Natural killer cell (primary cell): ENCODE data around the gene MACF1. TPM values are rescaled to one million over a fixed set of nuclear protein-coding genes. Genes with fewer than 3 reads are reported as not detected.
A peak's percentile ranks its signal among the peaks of the same experiment; 100 is the strongest.

ENCODE experiments used
- ATAC-seq, 3 donors: fragments of 150-1000 bp in 2 of 3; fragments of 200-7000 bp in 1 of 3; cut with Tn5 transposase; 1 replicate in 1 of 3; 2 replicates in 2 of 3; pipeline ENCODE4 v1.10.0; 2021; ENCODE audit warnings: mild to moderate bottlenecking in 2 of 3, moderate library complexity in 2 of 3
- DNase-seq, 2 donors: peaks; one replicate each; pipeline versions ENCODE4 v3.0.0 to v3.0.0-alpha.2; 2013 to 2021; ENCODE audit warnings: mixed read lengths in 1 of 2
- H3K27ac ChIP-seq: one replicate; pipeline ENCODE4 v1.5.1; 2013; ENCODE audit warnings: mild to moderate bottlenecking, low read length
- H3K27me3 ChIP-seq: one replicate; pipeline ENCODE4 v1.6.1; 2013; ENCODE audit warnings: low read length; ENCODE audit not compliant: control insufficient read depth, insufficient read depth
- H3K36me3 ChIP-seq: one replicate; pipeline ENCODE4 v1.6.1; 2013; ENCODE audit warnings: low read length; ENCODE audit not compliant: control insufficient read depth, insufficient read depth
- H3K4me1 ChIP-seq: one replicate; pipeline ENCODE4 v1.6.1; 2013; ENCODE audit warnings: low read length; ENCODE audit not compliant: control insufficient read depth, insufficient read depth
- H3K4me3 ChIP-seq: one replicate; pipeline ENCODE4 v1.5.1; 2013; ENCODE audit warnings: low read length
- H3K9me3 ChIP-seq: one replicate; pipeline ENCODE4 v1.6.1; 2013; ENCODE audit warnings: low read length; ENCODE audit not compliant: control insufficient read depth, insufficient read depth
- H3K27ac Mint-ChIP-seq, 2 donors: one replicate each; pipeline ENCODE4 v1.8.0; 2022; ENCODE audit warnings: mild to moderate bottlenecking in 2 of 2, mixed read lengths in 2 of 2, moderate library complexity in 1 of 2
- H3K27me3 Mint-ChIP-seq, 2 donors: one replicate each; pipeline ENCODE4 v1.8.0; 2022; ENCODE audit warnings: low read depth in 2 of 2, mixed read lengths in 2 of 2
- H3K36me3 Mint-ChIP-seq: one replicate; pipeline ENCODE4 v1.8.0; 2022; ENCODE audit warnings: mixed read lengths
- H3K4me1 Mint-ChIP-seq, 2 donors: one replicate each; pipeline ENCODE4 v1.8.0; 2022; ENCODE audit warnings: mixed read lengths in 2 of 2
- H3K4me3 Mint-ChIP-seq: one replicate; pipeline ENCODE4 v1.8.0; 2022; ENCODE audit warnings: mild to moderate bottlenecking, moderate library complexity, mixed read lengths
- H3K9me3 Mint-ChIP-seq, 2 donors: one replicate each; pipeline ENCODE4 v1.8.0; 2022; ENCODE audit warnings: mixed read lengths in 2 of 2
- CTCF ChIP-seq: fragments of 200-600 bp; IDR thresholded peaks from one replicate; pipeline ENCODE4 v1.8.0; 2022; ENCODE audit warnings: antibody characterized with exemption
- WGBS: methylation state at CpG from one replicate; pipeline ENCODE4 v1.1.7; 2013; ENCODE audit warnings: missing lambda C conversion rate; ENCODE audit not compliant: insufficient coverage; 5-methylcytosine and 5-hydroxymethylcytosine counted together
- intact Hi-C: fragments of 100-400 bp; cut with micrococcal nuclease; formaldehyde crosslinking; loops from one replicate; pipeline ENCODE4 v1.14.2; 2022
- total RNA-seq, 4 donors: library from RNA; stranded (reverse); fragments of 120-200 nt in 1 of 4; gene quantifications; one replicate each; pipeline versions ENCODE4 v1.2.3 to v1.2.4, GENCODE V29; 2013 to 2022

Gene MACF1
- total RNA-seq, 3 donors from 2014 or later (not counting 1 experiment from before 2014, with no cell fraction given): 752 to 811 (median 752) TPM

- intact Hi-C loops: loop anchor here (2.0 kb wide), 1 partner anchor 14 kb away; no protein-coding TSS in a partner anchor
Measured at GRCh38 chr1:39230261-39231190, 26.0 kb downstream of the MACF1 start.

GRCh38 chr1:39236971-39237370 is 32.5 kb downstream of the MACF1 start:
- no peaks in the 10 kb centered on the region for H3K9me3 ChIP-seq
- ATAC-seq (no peak), DNase-seq (no peak)
- H3K36me3 ChIP-seq: peaks cover 47% of the 10 kb centered on the region
- no peaks in the 10 kb centered on the region for H3K27me3 ChIP-seq
- no peaks in the 10 kb centered on the region for H3K27me3 Mint-ChIP-seq
- intact Hi-C loops: no loop called here
- H3K4me3 ChIP-seq: no peak overlapping the region
- no peak overlapping the region for H3K4me3 Mint-ChIP-seq
- WGBS: 70% methylated on average over 4 of the region's 4 CpGs
- H3K27ac Mint-ChIP-seq: peak overlapping the region; percentile 70 to 85
- H3K4me1 Mint-ChIP-seq: peaks cover 51 to 62% of the 10 kb centered on the region in 2 donors
- H3K9me3 Mint-ChIP-seq: no peaks in the 10 kb centered on the region
- no peak overlapping the region for H3K27ac ChIP-seq
- TF ChIP-seq CTCF: no peak
- H3K36me3 Mint-ChIP-seq: no peaks in the 10 kb centered on the region
- peaks cover 13% of the 10 kb centered on the region for H3K4me1 ChIP-seq

More at GRCh38 chr1:39230261-39231190, 26.0 kb downstream of the MACF1 start:
- no peak for TF ChIP-seq CTCF
- 46% methylated on average over 9 of the region's 9 CpGs for whole genome bisulfite sequencing
- H3K27me3 Mint-ChIP-seq: no peaks in the 10 kb centered on the region
- peak overlapping the region; percentile 21 for H3K4me3 Mint-ChIP-seq
- peak overlapping the region; percentile 77 to 88 for H3K27ac Mint-ChIP-seq
- Histone ChIP-seq H3K27ac (peak overlapping the region; percentile 26), H3K9me3 (no peaks in the 10 kb centered on the region), H3K27me3 (no peaks in the 10 kb centered on the region), H3K36me3 (peaks cover 18% of the 10 kb centered on the region), H3K4me3 (no peak overlapping the region), H3K4me1 (peaks cover 26% of the 10 kb centered on the region)
- no peaks in the 10 kb centered on the region for H3K36me3 Mint-ChIP-seq
- DNase-seq: peak in 1 of 2 donors; percentile 40
- ATAC-seq: peak; percentile 70 to 87 (median 74)
- peaks cover 51 to 58% of the 10 kb centered on the region in 2 donors for H3K4me1 Mint-ChIP-seq
- no peaks in the 10 kb centered on the region for H3K9me3 Mint-ChIP-seq

- Histone ChIP-seq H3K4me3 (no peak overlapping the region), H3K9me3 (no peaks in the 10 kb centered on the region), H3K27ac (no peak overlapping the region), H3K27me3 (no peaks in the 10 kb centered on the region), H3K4me1 (peaks cover 13% of the 10 kb centered on the region), H3K36me3 (peaks cover 36% of the 10 kb centered on the region)
- Mint-ChIP-seq H3K9me3 (no peaks in the 10 kb centered on the region), H3K36me3 (no peaks in the 10 kb centered on the region), H3K4me1 (peaks cover 48 to 62% of the 10 kb centered on the region in 2 donors), H3K4me3 (no peak overlapping the region), H3K27me3 (no peaks in the 10 kb centered on the region), H3K27ac (peak overlapping the region; percentile 70 to 85)
- WGBS: 53% methylated on average over 1 of the region's 1 CpG
- DNase-seq: no peak
- no peak for ATAC-seq
- TF ChIP-seq CTCF: no peak
- intact Hi-C loops: no loop called here
Measured at GRCh38 chr1:39238476-39238875, 34.0 kb downstream of the MACF1 start.
